A673 (cell line): ENCODE measurements around the gene CKAP2. TPM values are rescaled to one million over a fixed set of nuclear protein-coding genes. Genes with fewer than 3 reads are reported as not detected.
"Not testable (repeated sequence)": the region's sequence is repeated elsewhere in the genome, so short reads cannot be mapped to it uniquely, and the experiment has no call there.

ENCODE experiments used
- BruUV-seq: library from RNA; stranded (reverse); fragments of 400-500 nt; replicated peaks from 2 replicates; lab custom pipeline; 2021; lab: Mats Ljungman, UMichigan
- CTCF ChIA-PET: fragments of 300-600 bp; sonication (Branson Sonifier 250); formaldehyde crosslinking; loops from one replicate; lab custom pipeline; 2022; ENCODE audit warnings: antibody characterized with exemption; lab: Charles Lee
- POLR2A ChIA-PET: fragments of 300-600 bp; sonication (Branson Sonifier 250); formaldehyde crosslinking; loops from one replicate; lab custom pipeline; 2022; ENCODE audit warnings: antibody characterized with exemption; ENCODE audit not compliant: low non-redundant PET; lab: Charles Lee
- DNase-seq: peaks from one replicate; pipeline ENCODE4 v3.0.0-alpha.2; 2015; ENCODE audit warnings: low spot score
- H3K27ac ChIP-seq: fragments of 200-600 bp; sonication (generic); 2 replicates; pipeline ENCODE4 v1.5.1; 2016; ENCODE audit warnings: mixed run types, low read depth, mild to moderate bottlenecking, mixed read lengths, antibody characterized with exemption, low read length; ENCODE audit not compliant: poor library complexity, severe bottlenecking
- H3K27me3 ChIP-seq: fragments of 200-600 bp; sonication (generic); replicated peaks from 2 replicates; pipeline ENCODE4 v1.6.1; 2017; ENCODE audit warnings: mixed run types, low read depth, mild to moderate bottlenecking, mixed read lengths, antibody characterized with exemption, low read length; ENCODE audit not compliant: insufficient read depth, poor library complexity
- H3K36me3 ChIP-seq: fragments of 200-600 bp; sonication (generic); 2 replicates; pipeline ENCODE4 v1.6.1; 2016; ENCODE audit warnings: mixed run types, mild to moderate bottlenecking, mixed read lengths, antibody characterized with exemption, low read length; ENCODE audit not compliant: insufficient read depth, poor library complexity, severe bottlenecking
- H3K4me1 ChIP-seq: fragments of 200-600 bp; sonication (generic); 2 replicates; pipeline ENCODE4 v1.6.1; 2017; ENCODE audit warnings: mixed run types, mild to moderate bottlenecking, mixed read lengths, antibody characterized with exemption, low read length; ENCODE audit not compliant: insufficient read depth, poor library complexity, severe bottlenecking
- H3K4me3 ChIP-seq: fragments of 200-600 bp; sonication (generic); 2 replicates; pipeline ENCODE4 v1.5.1; 2016; ENCODE audit warnings: low read depth, mixed run types, mild to moderate bottlenecking, mixed read lengths, low read length; ENCODE audit not compliant: poor library complexity, severe bottlenecking
- H3K9me3 ChIP-seq: fragments of 200-600 bp; sonication (generic); 2 replicates; pipeline ENCODE4 v1.6.1; 2016; ENCODE audit warnings: mixed run types, low read depth, mild to moderate bottlenecking, mixed read lengths, antibody characterized with exemption, low read length; ENCODE audit not compliant: poor library complexity, severe bottlenecking
- EZH2 ChIP-seq: fragments of 200-600 bp; sonication (generic); IDR thresholded peaks from 2 replicates; pipeline ENCODE4 v1.6.1; 2017; ENCODE audit warnings: borderline replicate concordance, low read depth, mild to moderate bottlenecking, mixed read lengths, antibody characterized with exemption, low read length; ENCODE audit not compliant: poor library complexity, severe bottlenecking
- intact Hi-C: fragments of 100-400 bp; cut with micrococcal nuclease; formaldehyde crosslinking; loops from one replicate; pipeline ENCODE4 v1.10.0; 2022; ENCODE audit not compliant: unreplicated experiment
- total RNA-seq: library from RNA; stranded (reverse); gene quantifications from 2 replicates; pipeline ENCODE4 v1.2.3, GENCODE V29; 2021
- TF ChIP-seq, protein P1 (sequence below): fragments of 300-800, 200-600 bp; sonication (generic); conservative IDR thresholded peaks from 2 replicates; pipeline ENCODE4 v1.5.1; 2017; ENCODE audit warnings: low read depth, mild to moderate bottlenecking, antibody characterized with exemption, low read length, moderate library complexity, mixed read lengths

CKAP2 gene
- total RNA-seq, 1 experiment from 2014 or later, result 105 TPM

DNA sequence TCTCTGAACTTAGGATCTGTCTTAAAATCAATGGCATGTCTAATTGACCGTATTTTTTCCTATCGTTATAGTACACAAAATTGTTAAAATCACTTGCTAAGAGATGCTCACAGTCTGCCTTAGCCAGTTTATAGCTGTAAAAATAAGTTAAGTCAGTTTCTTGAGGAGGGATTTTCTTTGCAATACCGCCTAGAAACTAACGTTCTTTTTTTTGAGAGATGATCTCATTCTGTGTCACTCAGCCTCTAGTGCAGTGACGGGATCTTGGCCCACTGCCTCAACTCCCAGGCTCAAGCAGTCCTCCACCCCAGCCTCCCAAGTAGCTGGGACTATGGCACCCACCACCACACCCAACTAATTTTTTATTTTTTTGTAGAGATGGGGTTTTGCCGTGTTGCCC is 4.4 kb downstream of the CKAP2 start:
- Histone ChIP-seq H3K27ac (no peak overlapping the region), H3K4me3 (no peak overlapping the region), H3K4me1 (peaks cover 16% of the 10 kb centered on the region), H3K27me3 (no peaks in the 10 kb centered on the region), H3K9me3 (no peaks in the 10 kb centered on the region), H3K36me3 (peaks cover 83% of the 10 kb centered on the region)
- no TSS peak for BruUV-seq
- TF ChIP-seq EZH2, result no peak
- TF ChIP-seq, protein P1, sequence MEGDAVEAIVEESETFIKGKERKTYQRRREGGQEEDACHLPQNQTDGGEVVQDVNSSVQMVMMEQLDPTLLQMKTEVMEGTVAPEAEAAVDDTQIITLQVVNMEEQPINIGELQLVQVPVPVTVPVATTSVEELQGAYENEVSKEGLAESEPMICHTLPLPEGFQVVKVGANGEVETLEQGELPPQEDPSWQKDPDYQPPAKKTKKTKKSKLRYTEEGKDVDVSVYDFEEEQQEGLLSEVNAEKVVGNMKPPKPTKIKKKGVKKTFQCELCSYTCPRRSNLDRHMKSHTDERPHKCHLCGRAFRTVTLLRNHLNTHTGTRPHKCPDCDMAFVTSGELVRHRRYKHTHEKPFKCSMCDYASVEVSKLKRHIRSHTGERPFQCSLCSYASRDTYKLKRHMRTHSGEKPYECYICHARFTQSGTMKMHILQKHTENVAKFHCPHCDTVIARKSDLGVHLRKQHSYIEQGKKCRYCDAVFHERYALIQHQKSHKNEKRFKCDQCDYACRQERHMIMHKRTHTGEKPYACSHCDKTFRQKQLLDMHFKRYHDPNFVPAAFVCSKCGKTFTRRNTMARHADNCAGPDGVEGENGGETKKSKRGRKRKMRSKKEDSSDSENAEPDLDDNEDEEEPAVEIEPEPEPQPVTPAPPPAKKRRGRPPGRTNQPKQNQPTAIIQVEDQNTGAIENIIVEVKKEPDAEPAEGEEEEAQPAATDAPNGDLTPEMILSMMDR, result no peak
- intact Hi-C loops, result loop anchor here (10.0 kb wide), 1 partner anchor 445 kb away; the partner anchor contains the start of genes ALG11 and ATP7B
- POLR2A ChIA-PET, result no interaction called here
- no peak for DNase-seq
- CTCF ChIA-PET, result no interaction called here

DNA sequence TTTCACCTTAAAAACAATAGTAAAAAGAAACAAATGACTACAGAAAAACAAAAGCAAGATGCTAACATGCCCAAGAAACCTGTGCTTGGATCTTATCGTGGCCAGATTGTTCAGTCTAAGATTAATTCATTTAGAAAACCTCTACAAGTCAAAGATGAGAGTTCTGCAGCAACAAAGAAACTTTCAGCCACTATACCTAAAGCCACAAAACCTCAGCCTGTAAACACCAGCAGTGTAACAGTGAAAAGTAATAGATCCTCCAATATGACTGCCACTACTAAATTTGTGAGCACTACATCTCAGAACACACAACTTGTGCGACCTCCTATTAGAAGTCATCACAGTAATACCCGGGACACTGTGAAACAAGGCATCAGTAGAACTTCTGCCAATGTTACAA is 6.0 kb downstream of the CKAP2 start:
- TF ChIP-seq EZH2, result no peak
- TF ChIP-seq, protein P1, result no peak
- DNase-seq, result no peak

DNA sequence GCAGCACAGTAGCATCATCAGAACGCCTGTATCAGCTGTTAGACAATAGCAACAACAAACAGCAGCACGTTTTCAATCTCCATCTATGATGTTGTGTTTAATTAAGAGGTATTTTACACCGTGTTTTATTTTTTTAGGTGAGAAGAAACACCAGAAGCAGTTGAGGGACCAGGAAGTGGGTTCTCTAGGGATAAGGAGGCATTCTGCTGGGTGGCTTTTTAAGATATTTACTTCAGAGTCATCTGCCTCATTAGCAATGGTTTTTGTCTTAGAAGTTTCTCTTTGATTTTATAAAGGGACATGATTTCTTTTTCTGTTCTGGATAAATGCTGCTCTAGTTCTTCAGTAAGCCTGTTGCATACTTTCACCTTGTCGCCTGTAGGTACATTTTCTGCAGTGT is 8.2 kb downstream of the CKAP2 start:
- TF ChIP-seq, protein P1, result no peak
- TF ChIP-seq EZH2, result no peak
- H3K27me3 ChIP-seq, result no peaks in the 10 kb centered on the region
- CTCF ChIA-PET, result no interaction called here
- H3K4me1 ChIP-seq, result no peaks in the 10 kb centered on the region
- no peak overlapping the region for H3K4me3 ChIP-seq
- no peaks in the 10 kb centered on the region for H3K9me3 ChIP-seq
- POLR2A ChIA-PET, result no interaction called here
- H3K27ac ChIP-seq, result no peak overlapping the region
- no TSS peak for BruUV-seq
- no peak for DNase-seq
- peaks cover 95% of the 10 kb centered on the region for H3K36me3 ChIP-seq
- intact Hi-C loops, result no loop called here

More for the DNA sequence above, 6.0 kb downstream of the CKAP2 start:
- H3K27ac ChIP-seq, result no peak overlapping the region
- no peaks in the 10 kb centered on the region for H3K27me3 ChIP-seq
- H3K4me1 ChIP-seq, result peaks cover 11% of the 10 kb centered on the region
- ChIA-PET POLR2A (no interaction called here), CTCF (no interaction called here)
- TSS peak; percentile 9 for BruUV-seq
- intact Hi-C loops, result no loop called here
- no peaks in the 10 kb centered on the region for H3K9me3 ChIP-seq
- peaks cover 98% of the 10 kb centered on the region for H3K36me3 ChIP-seq
- H3K4me3 ChIP-seq, result no peak overlapping the region

DNA sequence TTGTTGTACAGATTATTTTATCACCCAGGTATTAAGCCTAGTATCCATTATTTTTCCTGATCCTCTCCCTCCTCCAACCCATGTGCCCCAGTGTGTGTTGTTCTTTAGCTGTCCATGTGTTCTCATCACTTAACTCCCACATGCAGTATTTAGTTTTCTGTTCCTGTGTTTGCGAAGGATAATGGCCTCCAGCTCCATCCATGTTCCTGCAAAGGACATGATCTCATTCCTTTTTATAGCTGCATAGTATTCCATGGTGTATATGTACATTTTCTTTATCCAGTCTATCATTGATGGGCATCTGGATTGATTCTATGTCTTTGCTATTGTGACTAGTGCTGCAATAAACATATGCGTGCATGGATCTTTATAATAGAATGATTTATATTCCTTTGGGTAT is 13.2 kb downstream of the CKAP2 start:
- intact Hi-C loops, BruUV-seq, H3K9me3 ChIP-seq, H3K4me1 ChIP-seq, H3K4me3 ChIP-seq, H3K27ac ChIP-seq, H3K27me3 ChIP-seq, POLR2A ChIA-PET, DNase-seq, CTCF ChIA-PET: not testable (repeated sequence)
- H3K36me3 ChIP-seq, result peaks cover 74% of the 10 kb centered on the region

DNA sequence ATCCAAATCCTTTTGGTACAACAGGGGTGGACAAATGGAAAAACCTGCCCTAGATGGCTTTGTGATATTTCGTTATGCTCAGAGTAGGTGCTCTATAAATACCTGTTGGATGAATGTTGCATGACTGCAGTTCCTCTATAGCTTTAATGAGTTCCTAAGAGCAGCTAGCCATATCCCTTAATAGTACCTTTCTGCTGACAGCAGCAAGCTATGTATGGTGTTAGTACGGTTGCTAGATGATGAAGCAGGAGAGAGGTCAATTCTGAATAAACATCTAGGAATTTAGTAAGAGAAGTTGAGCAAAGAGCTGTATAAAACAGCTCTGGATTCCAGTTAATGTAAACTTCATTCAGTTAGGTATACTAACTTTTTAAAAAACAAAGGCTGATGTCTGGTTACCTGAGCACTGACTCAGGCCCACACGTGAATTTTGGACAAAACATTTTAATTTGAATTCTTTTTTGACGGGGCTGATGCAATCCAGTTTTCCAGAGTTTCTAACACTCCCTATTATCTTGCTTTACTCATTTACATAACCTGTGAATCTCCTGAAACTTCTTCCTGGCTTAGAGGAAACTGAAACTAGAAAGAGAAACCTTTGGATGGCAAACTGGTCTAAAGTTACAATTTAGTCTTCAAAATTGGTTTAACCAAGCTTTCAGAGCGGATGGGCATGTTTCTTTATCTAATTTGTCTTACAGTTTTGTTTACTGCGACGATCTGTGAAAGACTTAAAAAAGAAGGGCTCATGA is 25.6 kb downstream of the CKAP2 start:
- CTCF ChIA-PET, H3K27me3 ChIP-seq, DNase-seq, intact Hi-C loops, BruUV-seq, H3K9me3 ChIP-seq, H3K27ac ChIP-seq, POLR2A ChIA-PET, H3K36me3 ChIP-seq, H3K4me3 ChIP-seq, H3K4me1 ChIP-seq: not testable (repeated sequence)
